Liver (tissue), 9 donors: ENCODE results near the gene HOXD13. TPM values are rescaled to one million over a fixed set of nuclear protein-coding genes. Genes with fewer than 3 reads are reported as not detected.
A peak's percentile ranks its signal among the peaks of the same experiment; 100 is the strongest.

ENCODE experiments used
- DNase-seq: peaks from one replicate; pipeline ENCODE4 v3.0.0-alpha.2; 2017; ENCODE audit warnings: low spot score
- H3K27ac ChIP-seq, 2 donors: one replicate each; pipeline ENCODE4 v1.7.0; 2013; ENCODE audit warnings: inconsistent platforms in 2 of 2, low read length in 2 of 2, control low read depth in 1 of 2, low read depth in 1 of 2, mild to moderate bottlenecking in 1 of 2
- H3K27me3 ChIP-seq, 4 donors: one replicate each; pipeline versions ENCODE4 v1.6.1 to v1.7.0; 2013; ENCODE audit warnings: low read length in 3 of 4, inconsistent platforms in 1 of 4, mild to moderate bottlenecking in 1 of 4, moderate library complexity in 1 of 4; ENCODE audit not compliant: control insufficient read depth in 4 of 4, insufficient read depth in 4 of 4
- H3K36me3 ChIP-seq, 4 donors: one replicate each; pipeline versions ENCODE4 v1.6.1 to v1.7.0; 2013; ENCODE audit warnings: low read length in 3 of 4, mild to moderate bottlenecking in 3 of 4, low read depth in 1 of 4, moderate library complexity in 1 of 4; ENCODE audit not compliant: control insufficient read depth in 4 of 4, insufficient read depth in 3 of 4
- H3K4me1 ChIP-seq, 4 donors: one replicate each; pipeline versions ENCODE4 v1.6.1 to v1.7.0; 2013; ENCODE audit warnings: low read length in 3 of 4, mild to moderate bottlenecking in 3 of 4, moderate library complexity in 1 of 4; ENCODE audit not compliant: control insufficient read depth in 4 of 4, insufficient read depth in 4 of 4
- H3K4me3 ChIP-seq, 3 donors: one replicate each; pipeline versions ENCODE4 v1.6.1 to v1.7.0; 2013; ENCODE audit warnings: low read length in 3 of 3, control low read depth in 1 of 3, low read depth in 1 of 3, mild to moderate bottlenecking in 1 of 3
- H3K9ac ChIP-seq, 2 donors: one replicate each; pipeline ENCODE4 v1.7.0; 2013; ENCODE audit warnings: low read length in 2 of 2, mild to moderate bottlenecking in 2 of 2, moderate library complexity in 2 of 2, control low read depth in 1 of 2, low read depth in 1 of 2
- H3K9me3 ChIP-seq, 4 donors: one replicate each; pipeline versions ENCODE4 v1.6.1 to v1.7.0; 2013; ENCODE audit warnings: low read length in 3 of 4; ENCODE audit not compliant: control insufficient read depth in 4 of 4
- ATF3 ChIP-seq: IDR thresholded peaks from 2 replicates; pipeline ENCODE4 v1.6.1; 2016; ENCODE audit warnings: antibody characterized with exemption
- CTCF ChIP-seq: fragments of 150-350 bp; IDR thresholded peaks from 2 replicates; pipeline ENCODE4 v1.5.1; 2017; ENCODE audit warnings: improper control_type of control experiment, low read depth, low read length; ENCODE audit not compliant: missing input control
- EGR1 ChIP-seq, 2 donors: IDR thresholded peaks; 2 replicates each; pipeline ENCODE4 v1.6.1; 2016 to 2018; ENCODE audit warnings: antibody characterized with exemption in 2 of 2, low read depth in 2 of 2
- FOXA2 ChIP-seq: IDR thresholded peaks from 2 replicates; pipeline ENCODE4 v1.6.1; 2016; ENCODE audit warnings: antibody characterized with exemption
- GABPA ChIP-seq, 2 donors: IDR thresholded peaks in 1 of 2; conservative IDR thresholded peaks in 1 of 2; 2 replicates each; pipeline ENCODE4 v1.6.1; 2016; ENCODE audit warnings: antibody characterized with exemption in 2 of 2, mild to moderate bottlenecking in 1 of 2, moderate library complexity in 1 of 2
- HNF4A ChIP-seq, 2 donors: conservative IDR thresholded peaks; 2 replicates each; pipeline ENCODE4 v1.6.1; 2016; ENCODE audit warnings: antibody characterized with exemption in 2 of 2, mild to moderate bottlenecking in 2 of 2
- HNF4G ChIP-seq: IDR thresholded peaks from 2 replicates; pipeline ENCODE4 v1.6.1; 2016; ENCODE audit warnings: antibody characterized with exemption
- JUND ChIP-seq, 2 donors: IDR thresholded peaks; 2 replicates each; pipeline ENCODE4 v1.6.1; 2016; ENCODE audit warnings: antibody characterized with exemption in 2 of 2
- MAX ChIP-seq: IDR thresholded peaks from 2 replicates; pipeline ENCODE4 v1.6.1; 2016; ENCODE audit warnings: antibody characterized with exemption
- NR2F2 ChIP-seq: IDR thresholded peaks from 2 replicates; pipeline ENCODE4 v1.6.1; 2016; ENCODE audit warnings: antibody characterized with exemption
- REST ChIP-seq: IDR thresholded peaks from 2 replicates; pipeline ENCODE4 v1.6.1; 2016; ENCODE audit warnings: antibody characterized with exemption, mild to moderate bottlenecking
- RXRA ChIP-seq, 2 donors: IDR thresholded peaks; 2 replicates each; pipeline ENCODE4 v1.6.1; 2017 to 2018; ENCODE audit warnings: antibody characterized with exemption in 2 of 2, mild to moderate bottlenecking in 1 of 2
- TAF1 ChIP-seq: conservative IDR thresholded peaks from 2 replicates; pipeline ENCODE4 v1.6.1; 2016; ENCODE audit warnings: antibody characterized with exemption, mild to moderate bottlenecking
- YY1 ChIP-seq: IDR thresholded peaks from 2 replicates; pipeline ENCODE4 v1.6.1; 2016; ENCODE audit warnings: antibody characterized with exemption, mild to moderate bottlenecking
- ZBTB33 ChIP-seq: IDR thresholded peaks from 2 replicates; pipeline ENCODE4 v1.6.1; 2016; ENCODE audit warnings: antibody characterized with exemption
- WGBS: extraction: QIAGEN DNeasy Blood & Tissue Kit; methylation state at CpG from one replicate; pipeline ENCODE4 v1.1.7; 2013; 5-methylcytosine and 5-hydroxymethylcytosine counted together
- polyA plus RNA-seq, 2 donors: library from polyadenylated mRNA; stranded (reverse) in 1 of 2; unstranded in 1 of 2; fragments of 200-250 nt in 1 of 2; fragments of >200 nt in 1 of 2; fragmentation: Nextera tagmentation in 1 of 2; extraction: Ambion mirVana in 1 of 2; gene quantifications; one replicate each; pipeline versions ENCODE4 v1.2.1 to v1.2.3, GENCODE V29; 2013 to 2015
- total RNA-seq, 2 donors: library from RNA; depleted of rRNA; stranded (reverse); fragments of >200 nt; gene quantifications; one replicate each; pipeline ENCODE4 v1.2.3, GENCODE V29; 2014
- donor health status: healthy.
- donor health status: healthy.
- donor health status: healthy.
- donor health status: healthy.
- donor health status: healthy.

The HOXD13 gene
- total and polyA plus RNA-seq, 4 donors: not detected

GRCh38 chr2:176132205-176133171 lies 40.0 kb downstream of the HOXD13 start:
- no peak overlapping the region for H3K9ac ChIP-seq
- H3K36me3 ChIP-seq: no peaks in the 10 kb centered on the region
- TF ChIP-seq HNF4A (conservative IDR thresholded peaks at IDR 0.05) (no peak), YY1 (no peak), ATF3 (no peak), REST (no peak), JUND (IDR thresholded peaks at IDR 0.05) (no peak), NR2F2 (no peak), RXRA (IDR thresholded peaks at IDR 0.05) (no peak), TAF1 (no peak), ZBTB33 (no peak), CTCF (no peak)
- peaks cover 11 to 60% (median 23%) of the 10 kb centered on the region in 4 donors for H3K27me3 ChIP-seq
- peaks cover 0 to 11% (median 0%) of the 10 kb centered on the region in 4 donors for H3K9me3 ChIP-seq
- no peak overlapping the region for H3K27ac ChIP-seq
- WGBS: 14% methylated on average over 33 of the region's 33 CpGs
- peak overlapping the region in 1 of 3 donors; percentile 13 for H3K4me3 ChIP-seq
- peaks cover 4 to 22% (median 12%) of the 10 kb centered on the region in 4 donors for H3K4me1 ChIP-seq
- no peak for DNase-seq

- no peak for DNase-seq
- no peak overlapping the region for H3K4me3 ChIP-seq
- peaks cover 10 to 62% (median 20%) of the 10 kb centered on the region in 4 donors for H3K27me3 ChIP-seq
- peaks cover 0 to 11% (median 0%) of the 10 kb centered on the region in 4 donors for H3K9me3 ChIP-seq
- H3K4me1 ChIP-seq: peaks cover 4 to 22% (median 12%) of the 10 kb centered on the region in 4 donors
- no peaks in the 10 kb centered on the region for H3K36me3 ChIP-seq
- no peak overlapping the region for H3K9ac ChIP-seq
- H3K27ac ChIP-seq: no peak overlapping the region
- TF ChIP-seq REST (no peak), HNF4G (no peak), GABPA (IDR thresholded peaks at IDR 0.05 in 1 of 2, conservative IDR thresholded peaks at IDR 0.05 in 1 of 2) (no peak), EGR1 (IDR thresholded peaks at IDR 0.05; ENCODE audit: low read depth in 2 of 2) (no peak), YY1 (no peak), MAX (no peak), NR2F2 (no peak), FOXA2 (no peak), JUND (IDR thresholded peaks at IDR 0.05) (no peak), ZBTB33 (no peak), ATF3 (no peak)
Observed at GRCh38 chr2:176133389-176133788, 40.9 kb downstream of the HOXD13 start.
